HCT116 (cell line): ENCODE data around the gene SNHG17. TPM values are rescaled to one million over a fixed set of nuclear protein-coding genes. Genes with fewer than 3 reads are reported as not detected.

Experiments used
- ATAC-seq: fragments of 200-7000 bp; cut with Tn5 transposase; 2 replicates; pipeline ENCODE4 v1.9.1; 2020; ENCODE audit warnings: mild to moderate bottlenecking, moderate library complexity
- BruUV-seq: library from RNA; stranded (reverse); fragments of 400-500 nt; replicated peaks from 2 replicates; lab custom pipeline; 2021; lab: Mats Ljungman, UMichigan
- CTCF ChIA-PET: fragments of 300-600 bp; sonication (Branson Sonifier 250); formaldehyde crosslinking; loops from one replicate; lab custom pipeline; 2021; ENCODE audit warnings: antibody characterized with exemption; lab: Charles Lee
- POLR2A ChIA-PET: fragments of 300-600, 350-600 bp; sonication (Branson Sonifier 250); formaldehyde crosslinking; loops from one replicate; lab custom pipeline; 2021; ENCODE audit warnings: antibody characterized with exemption; lab: Charles Lee
- RAD21 ChIA-PET, 2 experiments: fragments of 300-600 bp; sonication (Branson Sonifier 250); formaldehyde crosslinking; loops; one replicate each; lab custom pipeline; 2023; ENCODE audit warnings: low total read pairs in 2 of 2; ENCODE audit not compliant: uncharacterized antibody in 2 of 2, unreplicated experiment in 2 of 2, low non-redundant PET in 1 of 2; lab: Charles Lee
- DNase-seq: peaks from one replicate; pipeline ENCODE4 v3.0.0-alpha.2; 2010; ENCODE audit warnings: low read depth, low spot score
- H2AFZ ChIP-seq: fragments of 200-600 bp; shearing (Covaris generic), sonication (generic); 2 replicates; pipeline ENCODE4 v1.6.1; 2017; ENCODE audit warnings: low read depth, mixed run types, mixed read lengths, antibody characterized with exemption, low read length; ENCODE audit not compliant: poor library complexity, severe bottlenecking
- H3K27ac ChIP-seq: 2 replicates; pipeline ENCODE4 v1.5.1; 2012; ENCODE audit warnings: low read depth, low read length
- H3K27me3 ChIP-seq: fragments of 200-600 bp; sonication (generic); 2 replicates; pipeline ENCODE4 v1.6.1; 2016; ENCODE audit warnings: mixed run types, low read length, mixed read lengths; ENCODE audit not compliant: insufficient read depth
- H3K36me3 ChIP-seq, 2 experiments: fragments of 200-500 bp in 1 of 2; fragments of 200-600 bp in 1 of 2; sonication (Bioruptor generic) in 1 of 2; sonication (generic) in 1 of 2; 2 replicates each; pipeline versions ENCODE4 v1.5.1 to v1.6.1; 2014 to 2016; ENCODE audit warnings: low read length in 2 of 2, inconsistent platforms in 1 of 2, mixed read lengths in 1 of 2, mixed run types in 1 of 2; ENCODE audit not compliant: insufficient read depth in 2 of 2, control insufficient read depth in 1 of 2
- H3K4me1 ChIP-seq, 2 experiments: fragments of 200-600 bp in 1 of 2; sonication (generic) in 1 of 2; 2 replicates each; pipeline versions ENCODE4 v1.5.1 to v1.6.1; 2012 to 2017; ENCODE audit warnings: low read length in 2 of 2, inconsistent platforms in 1 of 2, mild to moderate bottlenecking in 1 of 2, mixed read lengths in 1 of 2, mixed run types in 1 of 2, moderate library complexity in 1 of 2; ENCODE audit not compliant: insufficient read depth in 2 of 2, control insufficient read depth in 1 of 2
- H3K4me2 ChIP-seq: fragments of 200-600 bp; sonication (generic); 2 replicates; pipeline ENCODE4 v1.6.1; 2017; ENCODE audit warnings: mixed run types, low read length, mixed read lengths
- H3K4me3 ChIP-seq, 2 experiments: fragments of 200-600 bp in 1 of 2; sonication (generic) in 1 of 2; replicated peaks in 1 of 2; 2 replicates each; pipeline ENCODE4 v1.5.1; 2011 to 2016; ENCODE audit warnings: low read length in 2 of 2, control low read depth in 1 of 2, low read depth in 1 of 2, mild to moderate bottlenecking in 1 of 2, mixed read lengths in 1 of 2, mixed run types in 1 of 2
- H3K79me2 ChIP-seq: fragments of 200-600 bp; sonication (generic); 2 replicates; pipeline ENCODE4 v1.6.1; 2017; ENCODE audit warnings: mild to moderate bottlenecking, mixed run types, low read length, moderate library complexity, mixed read lengths; ENCODE audit not compliant: insufficient read depth
- H3K9ac ChIP-seq: fragments of 200-600 bp; sonication (generic); 2 replicates; pipeline ENCODE4 v1.6.1; 2016; ENCODE audit warnings: low read length, mixed read lengths
- H3K9me2 ChIP-seq: fragments of 200-600 bp; sonication (generic), shearing (Covaris generic); 2 replicates; pipeline ENCODE4 v1.6.1; 2017; ENCODE audit warnings: mixed run types, mild to moderate bottlenecking, moderate library complexity; ENCODE audit not compliant: insufficient read depth
- H3K9me3 ChIP-seq, 2 experiments: fragments of 200-500 bp in 1 of 2; fragments of 200-600 bp in 1 of 2; sonication (Bioruptor generic) in 1 of 2; sonication (generic) in 1 of 2; 2 replicates each; pipeline ENCODE4 v1.6.1; 2014 to 2017; ENCODE audit warnings: low read length in 2 of 2, mixed read lengths in 2 of 2, inconsistent platforms in 1 of 2, low read depth in 1 of 2, mild to moderate bottlenecking in 1 of 2, mixed run types in 1 of 2, moderate library complexity in 1 of 2; ENCODE audit not compliant: control insufficient read depth in 1 of 2, insufficient read depth in 1 of 2
- H4K20me1 ChIP-seq: fragments of 200-600 bp; sonication (generic), shearing (Covaris generic); 2 replicates; pipeline ENCODE4 v1.6.1; 2017; ENCODE audit warnings: mixed run types, mild to moderate bottlenecking, moderate library complexity; ENCODE audit not compliant: insufficient read depth
- CEBPB ChIP-seq: IDR thresholded peaks from 2 replicates; pipeline ENCODE4 v1.6.1; 2012; ENCODE audit warnings: low read depth
- ELF1 ChIP-seq: IDR thresholded peaks from 2 replicates; pipeline ENCODE4 v1.6.1; 2012; ENCODE audit warnings: low read depth, borderline replicate concordance
- POLR2A ChIP-seq: IDR thresholded peaks from 2 replicates; pipeline ENCODE4 v1.7.0; 2011; ENCODE audit warnings: borderline replicate concordance; ENCODE audit not compliant: insufficient read depth, insufficient read length; ENCODE audit errors: extremely low read depth
- RAD21 ChIP-seq: IDR thresholded peaks from 2 replicates; pipeline ENCODE4 v1.6.1; 2012; ENCODE audit warnings: low read depth, mild to moderate bottlenecking
- ZFX ChIP-seq: fragments of 450-650 bp; IDR thresholded peaks from 2 replicates; pipeline ENCODE4 v1.6.1; 2017
- ZNF274 ChIP-seq: fragments of 200-500 bp; sonication (Bioruptor generic); IDR thresholded peaks from 2 replicates; pipeline ENCODE4 v1.6.1; 2014; ENCODE audit warnings: mild to moderate bottlenecking, low read depth, low read length, inconsistent platforms
- intact Hi-C: fragments of 100-400 bp; cut with micrococcal nuclease; formaldehyde crosslinking; loops from 2 replicates; pipeline ENCODE4 v1.10.0; 2022
- total RNA-seq: library from RNA; stranded (reverse); gene quantifications from one replicate; pipeline ENCODE4 v1.2.1, GENCODE V29; 2021; ENCODE audit not compliant: unreplicated experiment
- TF ChIP-seq, protein P1 (sequence below), 3 experiments: fragments of 200-600 bp in 1 of 3; sonication (generic) in 1 of 3; IDR thresholded peaks in 2 of 3; conservative IDR thresholded peaks in 1 of 3; 2 replicates each; pipeline ENCODE4 v1.5.1; 2012 to 2017; ENCODE audit warnings: low read depth in 2 of 3, low read length in 2 of 3, antibody characterized with exemption in 1 of 3, borderline replicate concordance in 1 of 3, control low read depth in 1 of 3, mild to moderate bottlenecking in 1 of 3, mixed read lengths in 1 of 3, mixed run types in 1 of 3, moderate library complexity in 1 of 3; ENCODE audit not compliant: insufficient read depth in 1 of 3
- TF ChIP-seq, protein P2 (sequence below): IDR thresholded peaks from 2 replicates; pipeline ENCODE4 v1.6.1; 2012
- TF ChIP-seq, protein P3 (sequence below): IDR thresholded peaks from 2 replicates; pipeline ENCODE4 v1.6.1; 2012; ENCODE audit warnings: low read depth

SNHG17 gene
- total RNA-seq, 1 experiment from 2014 or later, result 65.7 TPM

DNA sequence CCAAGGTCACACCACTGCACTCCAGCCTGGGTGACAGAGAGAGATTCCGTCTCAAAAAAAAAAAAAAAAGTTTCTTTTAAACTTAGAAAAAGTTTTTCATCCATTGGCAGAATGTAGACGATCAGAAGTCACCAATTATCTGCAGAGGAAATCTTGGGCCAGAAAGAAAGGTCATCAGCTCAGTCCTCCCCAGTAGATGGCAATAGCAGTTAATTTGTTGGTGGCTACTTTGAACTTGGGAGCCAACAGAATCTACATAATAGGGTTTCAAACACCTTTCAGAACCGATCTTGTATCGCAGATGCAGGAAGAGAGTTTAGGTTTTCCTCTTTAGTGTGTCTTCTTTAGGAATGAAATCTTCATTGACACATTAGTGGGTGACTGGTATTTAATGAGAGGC, 47.2 kb downstream of the SNHG17 start:
- ATAC-seq, result no peak
- H3K4me2 ChIP-seq, result no peak overlapping the region
- TF ChIP-seq RAD21 (peak; percentile 35; the same call in 1 of the 2 replicates), ELF1 (no peak), ZFX (no peak)
- TF ChIP-seq, protein P1, sequence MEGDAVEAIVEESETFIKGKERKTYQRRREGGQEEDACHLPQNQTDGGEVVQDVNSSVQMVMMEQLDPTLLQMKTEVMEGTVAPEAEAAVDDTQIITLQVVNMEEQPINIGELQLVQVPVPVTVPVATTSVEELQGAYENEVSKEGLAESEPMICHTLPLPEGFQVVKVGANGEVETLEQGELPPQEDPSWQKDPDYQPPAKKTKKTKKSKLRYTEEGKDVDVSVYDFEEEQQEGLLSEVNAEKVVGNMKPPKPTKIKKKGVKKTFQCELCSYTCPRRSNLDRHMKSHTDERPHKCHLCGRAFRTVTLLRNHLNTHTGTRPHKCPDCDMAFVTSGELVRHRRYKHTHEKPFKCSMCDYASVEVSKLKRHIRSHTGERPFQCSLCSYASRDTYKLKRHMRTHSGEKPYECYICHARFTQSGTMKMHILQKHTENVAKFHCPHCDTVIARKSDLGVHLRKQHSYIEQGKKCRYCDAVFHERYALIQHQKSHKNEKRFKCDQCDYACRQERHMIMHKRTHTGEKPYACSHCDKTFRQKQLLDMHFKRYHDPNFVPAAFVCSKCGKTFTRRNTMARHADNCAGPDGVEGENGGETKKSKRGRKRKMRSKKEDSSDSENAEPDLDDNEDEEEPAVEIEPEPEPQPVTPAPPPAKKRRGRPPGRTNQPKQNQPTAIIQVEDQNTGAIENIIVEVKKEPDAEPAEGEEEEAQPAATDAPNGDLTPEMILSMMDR (IDR thresholded peaks at IDR 0.05 in 2 of 3, conservative IDR thresholded peaks at IDR 0.05 in 1 of 3; ENCODE audit: borderline replicate concordance in 1 of 3, insufficient read depth in 1 of 3, low read depth in 2 of 3, low read length in 2 of 3), result 0 out of 6 replicates have a peak, but pooled peaks of 2 of the 3 experiments have one; percentile 4 to 8
- TF ChIP-seq, all 23 proteins: peak for 2
- ChIA-PET CTCF (no interaction called here), RAD21 (no interaction called here), POLR2A (no interaction called here)
- no peak overlapping the region for H3K27ac ChIP-seq
- no peak for DNase-seq
- H3K79me2 ChIP-seq, result no peaks in the 10 kb centered on the region
- no peak overlapping the region for H2AFZ ChIP-seq
- H3K9me3 ChIP-seq, result no peaks in the 10 kb centered on the region
- intact Hi-C loops, result no loop called here
- H3K4me1 ChIP-seq, result no peaks in the 10 kb centered on the region
- no peak overlapping the region for H3K9ac ChIP-seq
- no peaks in the 10 kb centered on the region for H3K27me3 ChIP-seq
- no peak overlapping the region for H3K4me3 ChIP-seq
- no peaks in the 10 kb centered on the region for H4K20me1 ChIP-seq
- no peaks in the 10 kb centered on the region for H3K9me2 ChIP-seq
- no TSS peak for BruUV-seq
- H3K36me3 ChIP-seq, result no peaks in the 10 kb centered on the region

DNA sequence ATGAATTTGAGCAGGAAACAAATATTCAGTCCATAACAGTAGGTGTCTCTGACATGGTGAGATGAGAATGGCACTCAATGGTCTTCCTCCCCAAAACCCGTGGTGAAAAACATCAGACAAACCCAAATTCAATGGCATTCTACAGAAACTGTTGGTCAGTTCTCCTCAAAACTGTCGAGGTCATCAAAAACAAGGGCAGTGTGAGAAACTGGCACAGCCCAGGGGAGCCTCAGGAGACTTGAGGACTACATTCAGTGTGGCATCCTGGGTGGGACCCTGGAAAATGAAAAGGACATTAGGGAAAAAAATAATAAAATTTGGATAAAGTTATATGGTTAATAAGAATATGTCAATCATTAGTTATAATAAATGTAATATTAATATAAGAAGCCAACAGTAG, 48.3 kb downstream of the SNHG17 start:
- Histone ChIP-seq H4K20me1 (no peaks in the 10 kb centered on the region), H3K9me3 (no peaks in the 10 kb centered on the region), H3K27ac (no peak overlapping the region), H3K9ac (no peak overlapping the region), H3K4me3 (no peak overlapping the region), H3K4me2 (no peak overlapping the region), H2AFZ (no peak overlapping the region), H3K79me2 (no peaks in the 10 kb centered on the region), H3K36me3 (no peaks in the 10 kb centered on the region), H3K27me3 (no peaks in the 10 kb centered on the region), H3K4me1 (no peaks in the 10 kb centered on the region), H3K9me2 (no peaks in the 10 kb centered on the region)
- no TSS peak for BruUV-seq
- TF ChIP-seq RAD21, result no peak
- TF ChIP-seq, protein P2, sequence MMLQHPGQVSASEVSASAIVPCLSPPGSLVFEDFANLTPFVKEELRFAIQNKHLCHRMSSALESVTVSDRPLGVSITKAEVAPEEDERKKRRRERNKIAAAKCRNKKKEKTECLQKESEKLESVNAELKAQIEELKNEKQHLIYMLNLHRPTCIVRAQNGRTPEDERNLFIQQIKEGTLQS, result no peak
- no peak for TF ChIP-seq CEBPB
- no peak for TF ChIP-seq POLR2A
- TF ChIP-seq ZNF274, result no peak
- TF ChIP-seq, protein P3, sequence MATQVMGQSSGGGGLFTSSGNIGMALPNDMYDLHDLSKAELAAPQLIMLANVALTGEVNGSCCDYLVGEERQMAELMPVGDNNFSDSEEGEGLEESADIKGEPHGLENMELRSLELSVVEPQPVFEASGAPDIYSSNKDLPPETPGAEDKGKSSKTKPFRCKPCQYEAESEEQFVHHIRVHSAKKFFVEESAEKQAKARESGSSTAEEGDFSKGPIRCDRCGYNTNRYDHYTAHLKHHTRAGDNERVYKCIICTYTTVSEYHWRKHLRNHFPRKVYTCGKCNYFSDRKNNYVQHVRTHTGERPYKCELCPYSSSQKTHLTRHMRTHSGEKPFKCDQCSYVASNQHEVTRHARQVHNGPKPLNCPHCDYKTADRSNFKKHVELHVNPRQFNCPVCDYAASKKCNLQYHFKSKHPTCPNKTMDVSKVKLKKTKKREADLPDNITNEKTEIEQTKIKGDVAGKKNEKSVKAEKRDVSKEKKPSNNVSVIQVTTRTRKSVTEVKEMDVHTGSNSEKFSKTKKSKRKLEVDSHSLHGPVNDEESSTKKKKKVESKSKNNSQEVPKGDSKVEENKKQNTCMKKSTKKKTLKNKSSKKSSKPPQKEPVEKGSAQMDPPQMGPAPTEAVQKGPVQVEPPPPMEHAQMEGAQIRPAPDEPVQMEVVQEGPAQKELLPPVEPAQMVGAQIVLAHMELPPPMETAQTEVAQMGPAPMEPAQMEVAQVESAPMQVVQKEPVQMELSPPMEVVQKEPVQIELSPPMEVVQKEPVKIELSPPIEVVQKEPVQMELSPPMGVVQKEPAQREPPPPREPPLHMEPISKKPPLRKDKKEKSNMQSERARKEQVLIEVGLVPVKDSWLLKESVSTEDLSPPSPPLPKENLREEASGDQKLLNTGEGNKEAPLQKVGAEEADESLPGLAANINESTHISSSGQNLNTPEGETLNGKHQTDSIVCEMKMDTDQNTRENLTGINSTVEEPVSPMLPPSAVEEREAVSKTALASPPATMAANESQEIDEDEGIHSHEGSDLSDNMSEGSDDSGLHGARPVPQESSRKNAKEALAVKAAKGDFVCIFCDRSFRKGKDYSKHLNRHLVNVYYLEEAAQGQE, result no peak
- POLR2A ChIA-PET, result no interaction called here
- ATAC-seq, result no peak
- CTCF ChIA-PET, result no interaction called here
- no peak for DNase-seq
- RAD21 ChIA-PET, result no interaction called here
- intact Hi-C loops, result no loop called here
